GM20431 (cell line): ENCODE results near the gene MNDA.

ENCODE experiments used
- in situ Hi-C: fragments of 300-500 bp; cut with MseI, MboI; formaldehyde crosslinking; loops from one replicate; pipeline ENCODE4 v1.15.0; 2020; ENCODE audit warnings: low sequenced_read_pairs; ENCODE audit not compliant: unreplicated experiment

Gene MNDA

DNA sequence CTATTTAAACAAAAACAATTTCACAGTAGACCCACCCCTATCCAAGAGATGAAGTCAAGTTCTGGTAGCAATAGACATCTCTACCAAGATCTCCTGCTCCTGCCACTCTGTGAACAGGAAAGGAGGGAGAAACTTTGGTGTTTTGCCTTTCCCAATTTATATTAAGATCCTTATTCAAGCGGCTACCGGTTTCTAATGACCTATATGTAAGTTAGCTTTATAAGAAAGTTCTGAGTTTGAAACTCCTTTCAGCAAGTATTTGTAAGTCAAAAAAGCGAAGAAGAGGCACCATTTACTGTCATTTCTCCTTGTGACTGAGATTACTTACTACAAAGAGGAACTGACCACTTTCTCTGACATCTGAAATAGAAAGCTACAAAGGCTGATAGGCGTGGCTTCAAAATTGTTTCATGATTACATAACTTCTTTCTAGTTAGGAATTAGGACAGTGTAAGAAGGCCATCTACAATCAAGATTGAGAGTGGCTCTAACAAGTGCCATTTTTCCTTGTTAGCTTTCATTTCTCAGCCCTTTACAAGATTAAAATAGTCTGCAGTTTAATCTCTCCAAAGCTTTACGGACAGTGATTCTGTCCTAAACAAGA is at the start of gene MNDA:
Gene MNDA (plus strand): TSS at position 448 of the 604 bp plus-strand sequence. CDS start 10,803 bp downstream, outside the sequence.
- in situ Hi-C loops, result no loop called here

DNA sequence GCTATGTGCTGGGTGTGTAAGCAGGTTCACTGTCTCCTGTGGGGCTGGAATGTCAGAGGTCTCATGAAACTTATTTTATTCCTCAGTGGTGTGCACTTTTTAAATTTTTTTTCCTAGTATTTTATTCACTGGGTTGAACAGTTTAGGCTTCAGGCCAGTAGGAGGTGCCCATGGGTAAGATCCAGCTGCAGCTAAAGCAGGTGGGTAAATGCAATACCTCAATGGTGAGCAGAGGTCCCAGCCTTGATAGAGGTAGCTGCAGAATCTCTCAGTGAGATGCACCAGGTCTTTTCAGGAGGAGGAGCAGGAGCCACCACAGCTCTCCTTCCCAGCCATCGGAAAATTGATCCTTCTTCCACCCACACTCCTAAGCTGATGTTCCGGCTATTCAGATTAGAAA is 37.5 kb upstream of the MNDA start:
- in situ Hi-C loops, result loop anchor here (10.0 kb wide), 1 partner anchor 201 kb away; no protein-coding TSS in a partner anchor

DNA sequence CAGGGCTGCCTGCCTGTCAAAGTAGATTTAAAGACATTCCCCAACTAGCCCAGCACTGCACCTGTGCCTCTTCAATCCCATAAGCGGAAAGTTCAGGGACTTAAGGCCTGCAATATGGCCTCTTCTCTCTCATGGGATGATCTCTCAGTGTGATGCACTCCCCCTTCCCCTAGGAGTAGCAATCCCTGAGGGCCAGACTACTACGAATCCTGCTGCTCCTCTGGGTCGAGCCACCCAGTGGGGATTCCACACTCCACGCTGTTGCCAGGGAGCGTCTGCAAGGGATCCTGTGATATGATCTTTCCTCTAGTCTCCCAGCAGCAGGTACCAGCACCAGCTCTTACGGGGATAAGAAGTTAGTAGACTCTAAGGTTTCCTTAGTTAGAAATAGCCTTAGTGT is 36.9 kb upstream of the MNDA start:
- in situ Hi-C loops, result loop anchor here (10.0 kb wide), 1 partner anchor 201 kb away; no protein-coding TSS in a partner anchor

DNA sequence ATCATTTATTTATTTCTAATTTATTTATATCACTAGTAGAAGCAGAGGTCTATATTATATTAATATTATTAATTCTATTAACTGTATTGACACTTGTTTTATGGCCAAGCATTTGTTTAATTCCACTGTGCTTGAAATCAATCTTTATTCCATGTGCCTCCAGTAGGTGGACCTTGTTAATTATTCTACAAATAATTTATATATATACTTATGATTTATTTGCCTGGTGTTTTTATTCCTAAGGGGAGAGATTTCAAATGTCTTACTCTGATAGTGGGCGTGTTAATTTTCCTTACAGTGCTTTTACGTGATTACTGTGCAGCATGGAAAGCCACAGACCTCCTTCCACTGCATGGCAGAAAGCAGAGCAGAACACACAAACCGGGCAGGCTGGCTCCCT is 32.6 kb upstream of the MNDA start:
- in situ Hi-C loops, result loop anchor here (10.0 kb wide), 1 partner anchor 196 kb away; no protein-coding TSS in a partner anchor

DNA sequence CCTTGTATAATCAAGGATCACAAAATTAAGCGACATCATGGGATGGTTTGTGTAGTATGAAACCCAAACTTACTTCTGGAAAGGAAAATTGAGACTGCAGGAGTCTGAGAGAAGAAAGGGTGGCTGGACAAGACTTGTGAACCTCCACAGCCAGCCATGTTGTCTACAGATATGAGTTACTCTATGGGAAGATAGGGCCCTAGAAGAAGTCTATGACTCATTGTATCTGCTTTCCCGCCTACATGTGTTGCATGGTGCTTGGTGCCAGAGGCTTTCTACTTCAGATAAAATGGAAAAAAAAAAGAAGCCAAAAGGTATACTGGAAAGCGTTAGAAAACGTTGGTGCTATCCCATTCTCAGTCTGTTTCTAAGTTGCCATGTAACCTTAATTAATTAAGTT is 31.5 kb upstream of the MNDA start:
- in situ Hi-C loops, result loop anchor here (10.0 kb wide), 1 partner anchor 195 kb away; no protein-coding TSS in a partner anchor

DNA sequence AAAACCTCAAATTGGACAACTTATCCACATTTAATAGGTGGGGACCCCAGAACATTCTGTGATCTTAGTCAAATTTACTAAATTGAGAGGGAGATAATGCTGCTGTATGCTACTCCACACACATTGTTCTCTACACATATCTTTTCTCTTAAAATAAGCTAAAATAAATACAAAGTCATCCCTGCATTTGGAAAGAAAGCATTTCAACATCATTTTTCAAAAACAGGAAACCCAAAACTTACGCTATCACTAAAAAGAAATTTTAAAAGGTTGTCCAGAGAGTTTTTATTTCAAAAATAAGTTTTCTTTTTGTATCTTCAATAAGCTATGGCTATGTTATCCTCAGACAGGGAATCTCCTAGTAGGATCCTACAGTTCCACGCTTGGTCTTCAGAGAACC is 30.6 kb upstream of the MNDA start:
- in situ Hi-C loops, result no loop called here

DNA sequence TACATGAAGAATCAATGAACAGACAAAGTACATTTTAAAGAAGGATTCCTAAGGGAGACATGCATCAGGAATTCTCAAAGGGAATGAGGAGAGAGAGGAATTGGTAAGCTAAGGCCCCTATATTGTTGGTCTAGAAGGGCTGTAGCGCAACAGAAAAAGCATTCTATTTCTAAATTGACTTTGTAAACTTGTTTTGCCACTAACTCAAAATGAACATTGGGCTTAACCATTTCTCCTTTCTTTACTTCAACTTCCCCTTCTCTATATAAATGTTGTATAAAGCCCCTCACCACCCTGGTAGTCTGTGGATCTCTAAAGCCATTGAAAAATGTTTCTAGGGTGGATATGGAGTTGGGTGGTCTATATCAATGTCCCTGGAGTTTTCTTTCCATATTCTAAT is 29.8 kb upstream of the MNDA start:
- in situ Hi-C loops, result no loop called here

DNA sequence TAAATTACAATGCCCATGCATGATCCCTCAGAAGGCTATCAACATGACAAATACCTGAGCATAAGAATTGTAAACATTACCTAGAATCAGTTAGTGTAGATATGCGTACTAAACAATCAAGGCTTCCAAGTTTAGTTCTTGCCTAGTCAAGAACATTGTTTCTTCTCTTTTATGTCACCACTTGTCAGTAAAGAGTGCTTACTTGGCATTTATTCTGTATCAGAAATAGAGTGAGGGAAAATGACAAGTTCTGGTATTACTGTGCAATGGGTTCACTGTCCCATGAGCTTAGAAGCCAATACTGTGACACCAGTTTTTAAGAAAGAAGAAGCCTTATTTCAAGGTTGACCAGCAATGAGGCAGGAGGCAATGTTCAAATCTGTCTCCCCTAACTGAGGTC is 27.5 kb upstream of the MNDA start:
- in situ Hi-C loops, result no loop called here

DNA sequence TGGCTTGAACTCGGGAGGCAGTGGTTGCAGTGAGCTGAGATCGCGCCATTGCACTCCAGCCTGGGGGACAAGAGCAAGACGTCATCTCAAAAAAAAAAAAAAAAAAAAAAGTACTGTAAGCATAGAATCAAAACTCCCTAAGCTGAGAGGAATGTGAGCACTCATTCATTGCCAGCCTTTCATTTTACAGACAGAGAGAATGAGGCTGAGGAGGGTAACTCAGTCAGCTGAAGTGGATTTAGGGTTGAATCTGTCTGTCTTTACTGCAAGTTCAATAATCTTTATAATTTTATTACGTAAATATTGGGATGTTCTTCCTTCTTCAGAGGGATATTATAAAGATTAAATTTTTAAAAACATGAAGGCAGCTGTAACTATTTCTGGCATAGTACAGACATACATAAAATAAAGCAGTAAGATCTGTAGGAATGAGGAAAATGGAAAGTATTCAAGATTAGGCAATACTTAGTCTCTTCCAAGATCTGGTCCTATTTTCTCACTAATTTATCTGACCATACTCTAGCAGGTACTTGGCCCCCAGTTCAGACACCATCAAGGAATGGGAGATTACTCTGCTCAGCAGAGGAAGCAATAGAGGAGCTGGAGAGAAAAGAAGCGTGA is 24.1 kb upstream of the MNDA start:
- in situ Hi-C loops, result no loop called here

DNA sequence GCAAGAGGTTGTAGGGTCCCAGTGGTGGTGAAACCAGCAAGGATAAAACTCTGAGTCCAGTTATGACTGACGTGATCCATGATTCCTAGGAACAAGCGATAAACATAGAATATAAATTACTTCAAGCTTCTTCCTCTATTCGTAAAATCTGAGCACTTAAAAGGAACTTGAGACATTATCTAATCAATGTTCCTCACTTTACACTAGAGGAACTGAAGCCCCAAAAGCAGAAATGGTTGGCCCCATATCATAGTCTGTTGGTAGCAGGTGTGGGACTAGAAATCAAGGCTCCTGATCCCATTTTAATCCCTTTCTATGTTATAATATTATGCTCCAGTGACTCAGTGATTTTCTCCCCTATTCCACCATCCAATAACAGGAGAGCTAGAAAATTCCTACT is 21.9 kb upstream of the MNDA start:
- in situ Hi-C loops, result no loop called here

DNA sequence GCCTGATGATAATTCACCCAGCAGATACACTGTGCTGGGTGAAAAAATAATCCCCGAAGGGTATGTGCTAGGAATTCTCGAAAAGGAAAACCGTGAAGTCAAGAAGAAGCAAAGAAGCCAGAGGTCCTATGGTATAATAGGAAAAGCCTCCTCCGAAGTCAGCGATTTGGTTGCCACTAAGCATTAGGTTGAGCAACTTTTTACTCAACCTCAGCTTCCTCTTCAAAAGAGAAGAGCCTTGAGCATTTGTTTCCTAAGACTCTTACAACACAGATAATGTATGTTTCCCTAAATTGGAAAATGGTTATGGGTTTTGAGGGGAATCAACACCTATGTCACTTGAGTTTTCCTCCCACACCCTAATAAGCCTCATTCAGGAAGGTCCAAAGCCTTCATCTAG is 21.3 kb upstream of the MNDA start:
- in situ Hi-C loops, result no loop called here

DNA sequence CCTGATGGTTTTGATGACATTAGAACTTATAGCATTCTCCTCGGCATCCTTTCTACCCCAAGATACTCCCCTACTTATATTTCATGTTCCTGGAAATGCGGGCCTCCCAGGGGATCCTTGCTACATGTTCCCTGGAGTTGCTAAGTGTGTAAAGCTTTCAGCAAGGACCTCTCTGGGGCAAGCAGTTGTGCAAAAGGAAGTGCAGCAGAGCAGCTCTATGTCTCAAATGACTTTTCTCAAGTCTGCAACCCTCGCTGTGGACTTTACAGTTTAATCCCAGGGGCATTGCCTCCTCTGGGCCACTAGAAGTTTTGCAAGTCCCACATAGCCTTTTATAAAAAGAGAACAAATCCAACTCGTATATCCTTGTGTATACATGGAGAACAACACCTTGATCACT is 20.8 kb upstream of the MNDA start:
- in situ Hi-C loops, result no loop called here

DNA sequence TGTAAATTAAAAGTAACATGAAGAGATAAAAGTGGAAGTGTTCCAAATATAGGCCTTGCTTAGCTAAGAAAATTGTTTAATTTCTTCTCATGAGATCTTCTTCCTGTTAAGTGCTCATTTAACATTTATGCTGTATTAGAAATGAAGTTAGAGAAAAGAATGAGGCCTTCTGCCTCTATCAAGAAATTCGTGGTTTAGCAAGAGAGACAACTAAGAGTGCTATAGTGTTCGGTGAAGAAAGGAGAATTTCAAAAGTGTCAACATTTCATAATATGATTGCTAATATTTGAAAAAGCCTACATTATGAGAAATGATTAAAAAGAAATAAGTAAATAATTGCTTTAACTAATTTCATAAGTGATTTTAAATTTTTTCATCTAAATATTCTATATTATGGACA is 18.8 kb upstream of the MNDA start:
- in situ Hi-C loops, result no loop called here

DNA sequence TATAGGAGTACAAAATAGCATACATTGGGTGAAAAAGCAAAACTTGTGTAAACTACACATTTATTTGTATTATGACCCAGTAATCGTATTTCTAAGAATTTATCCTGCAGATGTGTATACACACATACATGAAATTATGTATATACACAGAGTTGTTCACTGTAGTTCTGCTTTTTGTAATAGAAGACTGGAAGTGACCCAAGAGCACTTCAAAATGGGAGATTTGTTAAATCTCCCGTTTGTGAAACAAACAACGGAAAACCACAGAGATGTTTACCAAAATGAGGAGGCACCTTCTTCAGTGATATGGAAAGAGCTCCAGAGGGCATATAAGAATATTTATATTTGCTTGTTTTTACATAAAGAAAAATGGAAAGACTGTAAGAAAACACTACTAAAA is 18.0 kb upstream of the MNDA start:
- in situ Hi-C loops, result no loop called here

DNA sequence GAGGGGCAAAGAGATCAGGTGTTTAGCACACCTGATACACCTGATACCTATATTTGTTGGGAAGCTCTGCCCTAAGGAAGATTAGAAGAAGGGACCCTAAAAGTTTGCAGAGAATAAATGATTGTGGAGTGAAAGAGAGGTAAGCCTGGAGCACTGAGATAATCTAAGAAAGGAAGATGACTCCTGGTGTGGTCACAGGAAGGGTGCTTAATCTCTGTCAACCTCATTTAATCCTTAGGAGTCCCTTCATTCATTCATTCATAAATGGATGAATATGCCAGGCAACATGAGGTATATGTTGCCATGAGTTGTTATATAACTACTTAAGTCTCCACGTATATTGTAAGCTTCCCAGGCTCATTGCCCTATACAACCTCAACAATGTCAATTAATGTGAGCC is 16.2 kb upstream of the MNDA start:
- in situ Hi-C loops, result no loop called here

DNA sequence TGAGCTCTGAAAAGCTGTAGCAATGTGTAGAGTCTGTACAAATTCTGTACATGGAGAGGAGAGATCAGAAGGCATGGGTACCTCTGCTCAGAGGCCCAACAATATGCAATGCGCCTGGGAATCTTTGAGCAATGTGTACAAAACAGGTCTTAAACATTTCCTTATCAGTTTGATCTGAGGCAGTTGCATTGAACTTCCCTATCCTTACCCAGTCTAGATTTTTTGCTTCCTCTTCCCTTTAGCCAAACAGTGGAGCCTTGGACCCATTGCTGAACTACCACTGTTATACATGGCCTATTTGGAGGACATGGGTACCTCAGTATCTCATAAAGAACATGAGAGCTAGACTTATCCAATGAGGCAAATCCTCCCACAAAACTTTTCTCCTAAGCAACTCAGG is 12.6 kb upstream of the MNDA start:
- in situ Hi-C loops, result no loop called here

DNA sequence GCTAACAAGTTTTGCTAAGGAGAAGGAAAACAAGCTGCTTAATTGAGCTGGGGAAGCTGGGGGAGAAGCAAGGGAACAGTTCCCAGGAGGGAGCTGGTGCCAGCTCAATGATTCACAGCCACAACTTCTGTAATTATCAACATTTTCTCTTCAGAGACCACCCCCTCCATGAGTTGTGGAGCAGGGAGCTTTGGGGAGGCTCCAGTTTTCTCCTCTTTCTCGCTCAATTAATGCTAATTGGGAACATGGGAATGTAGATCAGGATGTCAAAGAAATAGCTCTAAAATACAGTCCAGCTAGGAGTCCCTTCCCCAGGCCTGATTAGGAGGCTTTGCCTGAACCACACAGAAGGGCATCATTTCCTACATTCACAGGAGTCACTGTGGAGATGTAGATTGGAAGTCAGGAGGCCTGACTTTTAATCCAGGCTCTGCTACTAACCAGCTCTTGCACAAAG is 12.1 kb upstream of the MNDA start:
- in situ Hi-C loops, result no loop called here

DNA sequence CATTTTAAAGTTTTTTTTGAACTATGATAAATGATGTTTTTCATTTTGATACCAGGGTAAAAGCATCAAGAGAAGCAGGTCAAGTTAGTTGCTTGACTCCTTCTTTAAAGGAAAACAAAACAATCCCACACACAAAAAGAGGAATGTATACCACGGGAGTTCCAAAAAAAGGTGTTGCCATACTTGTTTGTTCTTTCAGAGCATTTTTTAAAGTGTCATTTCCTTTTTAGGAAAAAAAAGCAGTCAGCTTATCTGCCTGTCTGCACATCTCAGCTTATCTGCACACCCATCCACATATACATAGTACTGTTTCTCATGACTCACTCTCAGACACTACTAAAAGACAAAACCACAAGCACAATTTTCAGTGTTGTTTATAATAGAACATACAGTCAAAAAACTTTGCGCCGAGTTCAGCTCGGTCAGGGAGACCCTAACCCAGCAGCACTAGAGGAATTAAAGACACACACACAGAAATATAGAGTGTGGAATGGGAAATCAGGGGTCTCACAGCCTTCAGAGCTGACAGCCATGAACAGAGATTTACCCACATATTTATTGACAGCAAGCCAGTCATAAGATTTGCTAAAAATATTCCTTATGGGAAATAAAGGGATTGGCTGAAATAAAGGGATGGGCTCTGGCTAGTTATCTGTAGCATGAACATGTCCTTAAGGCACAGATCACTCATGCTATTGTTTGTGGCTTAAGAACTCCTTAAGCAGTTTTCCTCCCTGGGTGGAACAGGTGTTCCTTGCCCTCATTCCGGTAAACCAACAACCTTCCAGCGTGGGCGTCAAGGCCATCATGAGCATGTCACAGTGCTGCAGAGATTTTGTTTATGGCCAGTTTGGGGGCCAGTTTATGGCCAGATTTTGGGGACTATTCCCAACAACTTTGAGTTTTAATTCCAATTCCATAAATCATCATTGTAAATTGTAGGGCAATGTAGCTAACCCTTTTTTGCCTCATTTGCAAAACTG is 11.4 kb upstream of the MNDA start:
- in situ Hi-C loops, result no loop called here

DNA sequence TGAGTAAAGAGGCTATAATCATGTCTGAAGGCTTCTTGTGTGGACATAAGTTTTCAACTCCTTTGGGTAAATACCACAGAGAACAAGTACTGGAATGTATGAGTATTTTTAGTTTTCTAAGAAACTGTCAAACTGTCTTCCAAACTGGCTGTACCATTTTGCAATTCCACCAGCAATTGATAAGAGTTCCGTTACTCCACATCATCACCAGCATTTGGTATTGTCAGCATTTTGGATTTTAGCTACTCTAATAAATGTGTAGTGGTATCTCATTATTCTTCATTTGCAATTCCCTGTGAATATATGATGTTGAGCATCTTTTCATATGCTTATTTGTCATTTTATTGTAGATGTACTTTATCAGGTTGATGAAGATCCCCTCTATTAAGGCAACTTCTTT is 9.4 kb upstream of the MNDA start:
- in situ Hi-C loops, result no loop called here

DNA sequence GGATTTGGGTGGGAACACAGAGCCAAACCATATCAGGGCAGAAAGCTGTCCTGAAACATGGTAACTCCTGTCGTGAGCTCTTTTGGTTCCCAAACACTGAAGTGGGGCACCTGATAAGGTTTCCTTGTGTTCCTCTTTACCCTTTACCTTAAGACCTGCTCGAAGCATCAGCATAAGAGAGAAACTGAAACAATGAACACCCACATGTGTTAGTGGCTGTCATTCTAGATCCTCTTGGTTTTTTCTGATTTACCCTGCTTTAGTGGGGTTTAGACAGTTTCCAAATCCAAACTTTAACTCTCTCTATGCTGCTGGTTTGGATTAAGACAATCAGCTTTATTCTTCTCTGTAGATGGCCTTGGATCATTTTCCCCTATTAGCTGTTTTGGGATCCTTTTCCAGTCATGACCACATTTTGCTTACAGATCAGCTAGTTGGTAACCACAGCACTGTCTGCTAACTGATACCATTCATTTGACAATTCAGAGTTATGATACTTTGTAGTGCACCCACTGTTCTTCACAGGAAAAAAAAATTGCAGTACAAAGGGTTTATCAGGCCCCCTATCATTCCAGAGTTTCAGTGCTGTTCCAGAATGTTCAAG is 975 bp upstream of the MNDA start:
- in situ Hi-C loops, result no loop called here
